ENCODE measurements around the gene RRP15.

DNA sequence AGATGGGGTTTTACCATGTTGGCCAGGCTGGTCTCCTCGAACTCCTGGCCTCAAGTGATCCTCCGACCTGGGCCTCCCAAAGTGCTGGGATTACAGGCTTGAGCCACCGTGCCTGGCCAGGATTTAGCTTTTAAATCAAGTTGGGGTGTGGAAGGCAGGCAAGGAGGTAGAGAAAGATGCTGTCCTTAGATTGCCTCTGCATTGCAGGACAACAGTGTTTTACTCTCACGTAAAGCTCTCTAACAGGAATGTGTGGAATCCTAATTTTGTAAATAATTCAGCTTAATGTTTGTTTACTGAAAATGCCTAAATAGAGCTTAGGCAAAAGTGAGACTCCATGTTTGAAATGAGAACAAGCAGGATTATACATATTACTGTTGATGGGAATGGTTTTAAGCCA is 30.5 kb downstream of the RRP15 start:
- TF ChIP-seq, protein P1, sequence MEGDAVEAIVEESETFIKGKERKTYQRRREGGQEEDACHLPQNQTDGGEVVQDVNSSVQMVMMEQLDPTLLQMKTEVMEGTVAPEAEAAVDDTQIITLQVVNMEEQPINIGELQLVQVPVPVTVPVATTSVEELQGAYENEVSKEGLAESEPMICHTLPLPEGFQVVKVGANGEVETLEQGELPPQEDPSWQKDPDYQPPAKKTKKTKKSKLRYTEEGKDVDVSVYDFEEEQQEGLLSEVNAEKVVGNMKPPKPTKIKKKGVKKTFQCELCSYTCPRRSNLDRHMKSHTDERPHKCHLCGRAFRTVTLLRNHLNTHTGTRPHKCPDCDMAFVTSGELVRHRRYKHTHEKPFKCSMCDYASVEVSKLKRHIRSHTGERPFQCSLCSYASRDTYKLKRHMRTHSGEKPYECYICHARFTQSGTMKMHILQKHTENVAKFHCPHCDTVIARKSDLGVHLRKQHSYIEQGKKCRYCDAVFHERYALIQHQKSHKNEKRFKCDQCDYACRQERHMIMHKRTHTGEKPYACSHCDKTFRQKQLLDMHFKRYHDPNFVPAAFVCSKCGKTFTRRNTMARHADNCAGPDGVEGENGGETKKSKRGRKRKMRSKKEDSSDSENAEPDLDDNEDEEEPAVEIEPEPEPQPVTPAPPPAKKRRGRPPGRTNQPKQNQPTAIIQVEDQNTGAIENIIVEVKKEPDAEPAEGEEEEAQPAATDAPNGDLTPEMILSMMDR (optimal IDR thresholded peaks at IDR 0.05 in 1 of 3, IDR thresholded peaks at IDR 0.05 in 1 of 3, conservative IDR thresholded peaks at IDR 0.05 in 1 of 3; ENCODE audit: extremely low read depth in 1 of 3, insufficient read depth in 2 of 3, low read length in 3 of 3): no peak
- TF ChIP-seq EZH2 (IDR thresholded peaks at IDR 0.05; ENCODE audit: low read length): no peak

All from keratinocyte (primary cell).